Sigmoid colon (tissue), 4 donors: ENCODE data around the gene PROM2.
A peak's percentile ranks its signal among the peaks of the same experiment; 100 is the strongest.

Experiments
- CTCF ChIP-seq, 4 experiments: fragments of 450-650 bp in 3 of 4; fragments of 200-600 bp in 1 of 4; IDR thresholded peaks; one replicate each; pipeline ENCODE4 v1.5.1; 2016 to 2019; ENCODE audit warnings: antibody characterized with exemption in 4 of 4, mild to moderate bottlenecking in 3 of 4, moderate library complexity in 2 of 4
- EP300 ChIP-seq, 4 donors: sonication (generic); formaldehyde crosslinking; IDR thresholded peaks; one replicate each; pipeline ENCODE4 v1.6.1; 2017; ENCODE audit warnings: antibody characterized with exemption in 4 of 4
- POLR2A ChIP-seq, 2 donors: fragments of 450-650 bp; IDR thresholded peaks; one replicate each; pipeline ENCODE4 v1.6.1; 2016; ENCODE audit warnings: antibody characterized with exemption in 2 of 2, mild to moderate bottlenecking in 2 of 2, moderate library complexity in 2 of 2
- POLR2AphosphoS5 ChIP-seq, 4 donors: sonication (generic); formaldehyde crosslinking; IDR thresholded peaks; one replicate each; pipeline ENCODE4 v1.6.1; 2017; ENCODE audit warnings: antibody characterized with exemption in 4 of 4

- TF ChIP-seq CTCF (IDR thresholded peaks at IDR 0.05) (peak in 2 of 4 experiments; percentile 27), POLR2AphosphoS5 (IDR thresholded peaks at IDR 0.05) (no peak), POLR2A (IDR thresholded peaks at IDR 0.05) (no peak), EP300 (IDR thresholded peaks at IDR 0.05) (no peak)
Measured at GRCh38 chr2:95231723-95232122, 42.5 kb upstream of the PROM2 start.
